GM19372 (cell line): ENCODE measurements around the gene WNT10A.
A peak's percentile ranks its signal among the peaks of the same experiment; 100 is the strongest.

Source experiments
- ATAC-seq: cut with Tn5 transposase; IDR thresholded peaks from one replicate; pipeline ENCODE4 v1.9.1; 2021; ENCODE audit warnings: mild to moderate bottlenecking, low read depth, moderate library complexity; ENCODE audit not compliant: unreplicated experiment

Gene WNT10A

GRCh38 chr2:218891275-218892135 is 10.9 kb downstream of the WNT10A start:
- ATAC-seq, result no peak

- peak; percentile 42 for ATAC-seq
These were observed 12.2 kb downstream of the WNT10A start for GRCh38 chr2:218892693-218893348.

DNA sequence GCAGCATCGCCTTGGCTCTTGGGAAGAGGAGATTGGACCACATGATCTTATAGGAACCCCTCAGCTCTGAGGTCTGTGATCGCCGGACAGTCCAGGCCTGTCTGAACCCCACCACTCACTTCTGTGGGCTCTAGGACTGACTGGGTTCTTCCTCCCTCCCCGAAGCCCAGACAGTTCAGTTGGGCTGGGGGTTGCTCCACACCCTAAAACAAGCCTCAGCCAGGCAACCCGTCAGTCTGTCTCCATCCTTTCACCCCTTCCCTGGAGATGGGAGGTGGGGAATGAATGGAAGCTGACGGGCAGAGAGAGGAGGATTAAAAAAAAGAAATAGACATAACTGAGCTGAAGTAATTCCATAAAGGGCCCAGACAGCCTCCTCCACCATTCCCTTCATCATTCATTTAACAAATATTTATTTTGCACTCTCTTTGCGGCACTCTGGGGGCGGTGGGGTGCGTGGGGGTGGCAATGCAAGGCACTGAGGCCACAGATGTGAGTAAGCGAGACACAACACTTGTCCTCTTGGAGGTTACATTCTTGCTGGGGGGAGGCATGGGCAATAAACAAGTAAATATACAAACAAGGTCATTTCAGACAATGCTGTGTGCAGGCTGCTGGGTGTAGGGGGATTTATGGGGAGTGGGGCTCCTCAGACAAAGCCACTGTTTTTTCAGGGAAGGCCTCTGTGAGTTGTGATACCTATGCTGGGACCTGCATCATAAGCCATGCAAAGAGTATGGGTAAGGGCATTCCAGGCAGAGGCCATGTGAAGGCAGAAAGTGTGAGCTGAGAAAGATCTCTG is 12.9 kb downstream of the WNT10A start:
- ATAC-seq, result no peak

- no peak for ATAC-seq
These were observed 13.7 kb downstream of the WNT10A start for GRCh38 chr2:218894151-218894879.

DNA sequence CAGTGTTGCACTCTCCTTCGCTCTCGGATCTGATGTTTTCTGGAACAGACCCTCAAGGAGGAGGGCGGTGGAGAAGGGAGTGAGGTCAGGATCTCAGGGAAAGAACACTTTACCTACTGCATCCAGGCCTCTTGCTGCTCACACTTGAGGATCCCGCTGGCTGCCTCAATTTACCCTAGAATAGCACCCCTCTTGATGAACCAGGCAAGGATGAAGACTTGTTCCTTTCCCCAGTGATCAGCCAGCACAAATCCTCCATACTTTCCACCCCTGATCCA is 14.2 kb downstream of the WNT10A start:
- no peak for ATAC-seq

DNA sequence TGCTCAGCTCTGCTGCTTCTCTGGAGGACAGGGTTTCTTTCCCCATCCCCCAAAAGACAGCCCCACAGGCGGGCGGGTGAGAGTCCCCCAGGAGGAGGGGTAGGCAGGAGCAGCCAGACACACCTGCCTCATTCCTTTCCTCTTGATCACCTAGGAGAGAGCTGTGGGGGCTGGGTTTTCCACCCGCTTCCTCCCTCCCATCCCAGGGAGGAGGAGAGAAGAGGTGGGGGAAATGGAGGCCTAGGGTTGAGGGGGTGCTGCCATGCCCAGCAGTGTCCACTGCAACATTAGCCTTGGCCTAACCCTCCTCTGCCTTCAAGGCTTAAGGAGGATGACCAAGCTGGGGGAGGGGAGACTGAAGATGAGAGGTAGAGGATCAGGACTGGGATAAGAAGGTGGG is 14.7 kb downstream of the WNT10A start:
- ATAC-seq, result no peak

- peak; percentile 14 for ATAC-seq
These were observed 15.3 kb downstream of the WNT10A start for GRCh38 chr2:218895759-218896500.

DNA sequence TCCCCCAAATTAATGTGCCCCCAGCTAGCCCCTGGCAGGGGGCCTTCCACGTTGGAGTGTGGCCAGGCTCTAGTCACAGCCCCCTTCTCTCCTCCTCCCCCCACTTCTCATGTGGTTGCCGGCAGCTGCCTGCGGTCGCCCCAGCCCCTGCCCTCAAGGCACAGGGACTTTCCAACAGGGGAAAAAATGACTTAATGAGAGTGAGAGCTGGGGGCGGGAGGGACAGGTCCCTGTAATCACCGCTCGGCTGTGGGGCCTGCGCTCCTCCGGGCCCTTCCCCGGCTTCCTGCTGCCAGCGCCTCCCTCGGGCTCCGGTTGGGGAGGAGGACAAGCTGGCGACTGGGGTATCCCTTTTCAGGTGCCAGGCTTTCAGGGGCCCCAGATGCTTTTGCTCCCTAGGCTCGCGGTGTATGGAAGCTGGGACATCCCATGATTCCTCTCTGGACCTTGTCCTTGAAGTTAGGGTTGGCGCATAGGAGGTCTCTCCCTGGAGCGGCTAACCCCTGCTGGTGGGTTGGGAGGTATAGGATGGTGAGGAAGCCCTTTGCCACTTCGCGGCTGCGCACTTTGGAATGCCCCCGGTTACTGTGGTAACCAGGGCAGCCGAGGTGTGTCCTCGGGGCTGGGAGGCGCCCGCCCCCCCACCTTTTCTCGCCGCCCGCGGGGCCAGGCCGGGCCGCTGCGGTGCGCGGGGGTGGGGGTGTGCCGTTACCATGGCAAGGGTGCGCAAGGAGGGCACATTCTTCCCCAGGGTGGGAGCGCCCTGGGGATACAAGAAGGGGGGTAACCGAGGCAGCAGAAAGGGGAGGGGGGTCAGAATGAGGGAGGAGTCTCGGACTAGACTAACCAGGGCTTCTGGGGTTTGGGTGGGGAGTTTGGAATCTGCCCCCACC is 16.1 kb downstream of the WNT10A start:
- ATAC-seq, result peak; percentile 48

GRCh38 chr2:218897394-218898108 is 16.9 kb downstream of the WNT10A start:
- ATAC-seq, result no peak

- peak; percentile 35 for ATAC-seq
These were observed 17.6 kb downstream of the WNT10A start for GRCh38 chr2:218898109-218898878.

DNA sequence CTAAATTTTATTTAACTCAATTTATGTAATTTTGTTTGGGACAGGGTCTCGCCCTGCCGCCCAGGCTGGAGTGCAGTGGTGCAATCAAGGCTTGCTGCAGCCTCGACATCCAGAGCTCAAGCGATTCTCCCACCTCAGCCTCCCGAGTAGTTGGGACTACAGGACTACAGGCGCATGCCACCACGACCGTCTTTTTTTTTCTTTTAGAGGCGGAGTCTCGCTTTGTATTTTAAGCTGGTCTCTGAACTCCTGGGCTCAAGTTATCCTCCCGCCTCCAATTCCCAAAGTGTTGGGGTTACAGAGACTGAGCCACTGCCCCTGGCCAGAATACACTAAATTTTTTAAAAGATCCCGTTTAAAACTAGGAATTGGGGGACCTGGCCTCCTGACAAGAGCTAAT is 18.5 kb downstream of the WNT10A start:
- ATAC-seq, result no peak

- no peak for ATAC-seq
These were observed 21.8 kb downstream of the WNT10A start for GRCh38 chr2:218902427-218902826.

GRCh38 chr2:218904176-218904575 is 23.5 kb downstream of the WNT10A start:
- ATAC-seq, result no peak

DNA sequence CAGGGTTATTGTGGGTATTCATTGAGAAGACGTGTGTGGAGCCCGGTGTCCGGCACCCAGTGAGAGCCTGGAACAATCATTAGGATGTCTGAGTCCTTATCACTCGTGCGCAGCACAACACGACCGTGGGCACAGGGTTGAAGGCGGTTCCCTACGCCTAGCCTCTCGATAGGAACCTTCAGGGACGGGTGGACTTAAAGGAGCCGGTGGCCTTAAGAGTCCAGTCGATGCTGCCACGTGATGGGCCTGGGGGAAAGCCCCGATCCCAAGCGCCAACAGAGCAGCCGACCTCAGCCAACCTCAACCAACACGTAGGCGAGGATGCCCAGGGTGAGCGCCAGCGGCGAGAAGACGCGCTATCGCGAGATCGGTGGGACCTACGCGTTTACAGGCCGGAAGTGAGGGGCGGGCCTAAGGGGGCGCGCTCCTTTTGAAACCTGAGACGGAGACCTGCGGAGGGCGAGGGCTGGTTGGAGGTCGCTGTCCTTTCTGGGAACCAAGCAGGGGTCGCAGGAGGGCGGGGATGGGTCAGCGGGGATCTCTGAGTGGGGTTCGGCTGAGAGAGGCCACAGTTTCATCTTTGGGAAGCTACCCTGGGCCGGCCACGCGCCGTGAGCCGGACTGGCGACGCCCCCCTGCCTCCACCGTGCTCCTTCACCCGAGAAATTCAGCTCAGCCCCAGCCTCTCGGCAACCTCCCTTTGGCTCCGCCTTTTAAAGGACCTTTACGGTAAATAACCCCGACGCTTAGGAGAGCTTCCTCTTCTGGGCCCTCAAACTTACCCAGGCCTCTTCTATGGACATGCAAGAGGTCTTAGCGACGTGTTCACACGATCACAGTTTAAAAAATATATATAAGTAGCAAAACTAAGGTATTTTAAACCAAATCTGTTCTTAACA is 28.3 kb downstream of the WNT10A start:
- peak; percentile 86 for ATAC-seq

DNA sequence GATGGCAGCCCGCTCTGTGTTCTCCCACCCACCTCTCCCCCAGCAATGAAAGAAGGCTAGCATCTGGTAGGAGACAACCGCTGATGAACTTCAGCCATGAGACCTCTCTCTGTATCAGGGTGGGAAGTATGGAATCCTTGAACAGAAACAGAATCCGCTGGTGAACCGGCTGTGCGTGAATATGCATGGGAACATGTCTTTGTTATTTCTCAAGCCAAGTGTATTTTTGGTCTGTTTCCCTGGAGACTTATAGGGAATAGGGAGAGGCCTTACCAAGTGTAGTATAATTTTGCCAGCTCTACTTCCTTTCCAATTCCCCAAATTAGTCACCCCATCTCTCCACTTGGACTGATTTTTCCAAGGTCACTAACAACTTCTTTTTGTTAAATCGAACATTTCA is 30.1 kb downstream of the WNT10A start:
- ATAC-seq, result no peak

DNA sequence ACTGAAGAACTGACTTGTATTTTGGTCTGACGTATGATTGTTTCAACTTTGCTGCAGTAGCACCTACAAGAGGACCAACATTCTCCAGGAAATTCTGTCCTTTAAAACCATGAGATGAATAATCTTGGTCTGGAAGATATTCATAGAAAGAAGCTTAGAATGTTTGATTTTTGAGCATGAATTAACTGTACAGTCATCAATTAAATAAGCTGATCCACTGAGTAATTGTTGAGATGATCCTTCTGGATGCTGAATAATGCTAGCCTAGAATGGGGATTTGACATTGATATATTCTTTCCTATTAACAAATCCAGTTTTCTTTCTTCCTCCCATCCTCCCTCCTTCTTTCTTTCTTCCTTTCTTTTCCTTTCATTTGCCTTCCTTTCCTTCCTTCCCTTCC is 39.9 kb downstream of the WNT10A start:
- ATAC-seq, result no peak

DNA sequence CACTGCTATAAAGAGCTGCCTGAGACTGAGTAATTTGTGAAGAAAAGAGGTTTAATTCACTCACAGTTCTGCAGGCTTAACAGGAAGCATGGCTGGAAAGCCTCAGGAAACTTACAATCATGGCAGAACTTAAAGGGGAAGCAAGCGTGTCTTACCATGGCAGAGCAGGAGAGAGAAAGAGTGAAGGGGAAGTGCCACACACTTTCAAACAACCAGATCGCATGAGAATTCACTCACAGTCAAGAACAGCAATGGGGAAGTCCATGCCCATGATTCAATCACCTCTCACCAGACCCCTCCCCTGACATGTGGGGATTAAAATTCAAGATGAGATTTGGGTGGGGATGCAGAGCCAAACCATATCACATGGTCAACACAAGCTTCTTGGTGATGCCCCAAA is 44.1 kb downstream of the WNT10A start:
- ATAC-seq, result no peak
